G401.6 (cell line): ENCODE measurements around the gene SCARB2.

Experiments
- FAIRE-seq: peaks from 2 replicates; lab custom pipeline; 2012; peaks lifted over from hg19 to GRCh38; lab: Jason Lieb, UNC

Gene SCARB2

GRCh38 chr4:76224171-76224570 lies 10.5 kb upstream of the SCARB2 start:
- no peak for FAIRE-seq

GRCh38 chr4:76219299-76220055 lies 5.9 kb upstream of the SCARB2 start:
- no peak for FAIRE-seq

GRCh38 chr4:76216975-76217814 lies 3.6 kb upstream of the SCARB2 start:
- no peak for FAIRE-seq

- no peak for FAIRE-seq
Measured at GRCh38 chr4:76216524-76216923, 2.9 kb upstream of the SCARB2 start.

- FAIRE-seq = no peak
Measured at GRCh38 chr4:76215077-76215476, 1.5 kb upstream of the SCARB2 start.

- no peak for FAIRE-seq
Measured at GRCh38 chr4:76214177-76214675, 602 bp upstream of the SCARB2 start.

- no peak for FAIRE-seq
Measured at GRCh38 chr4:76212851-76213414, 691 bp downstream of the SCARB2 start.

GRCh38 chr4:76211769-76212708 lies 1.6 kb downstream of the SCARB2 start:
- FAIRE-seq = no peak

GRCh38 chr4:76210452-76210851 lies 3.2 kb downstream of the SCARB2 start:
- no peak for FAIRE-seq

- FAIRE-seq = no peak
Measured at GRCh38 chr4:76209881-76210280, 3.7 kb downstream of the SCARB2 start.

GRCh38 chr4:76208005-76208765 lies 5.4 kb downstream of the SCARB2 start:
- FAIRE-seq = no peak

GRCh38 chr4:76207549-76207948 lies 6.1 kb downstream of the SCARB2 start:
- FAIRE-seq = no peak

GRCh38 chr4:76206222-76206942 lies 7.2 kb downstream of the SCARB2 start:
- no peak for FAIRE-seq

- FAIRE-seq = no peak
Measured at GRCh38 chr4:76205476-76205875, 8.1 kb downstream of the SCARB2 start.

- FAIRE-seq = no peak
Measured at GRCh38 chr4:76204936-76205335, 8.7 kb downstream of the SCARB2 start.

- FAIRE-seq = no peak
Measured at GRCh38 chr4:76203541-76203940, 10.1 kb downstream of the SCARB2 start.

- no peak for FAIRE-seq
Measured at GRCh38 chr4:76201276-76201675, 12.3 kb downstream of the SCARB2 start.

GRCh38 chr4:76200771-76201231 lies 12.8 kb downstream of the SCARB2 start:
- FAIRE-seq = no peak

- FAIRE-seq = no peak
Measured at GRCh38 chr4:76199664-76200211, 13.9 kb downstream of the SCARB2 start.
